ENCODE results near the gene GTF3C5. TPM values are rescaled to one million over a fixed set of nuclear protein-coding genes. Genes with fewer than 3 reads are reported as not detected.

The GTF3C5 gene
- total RNA-seq, 4 donors from 2014 or later = 44.2 to 90.2 (median 55.4) TPM

- DNase-seq (ENCODE audit: low spot score in 2 of 2) = no peak
- intact Hi-C loops (cut with DNase I; ENCODE audit: low total_unique reads) = no loop called here
- WGBS, 2 donors = 91 to 95% methylated on average over 13 to 18 of the region's 20 CpGs
- H3K4me3 ChIP-seq (ENCODE audit: low read depth, poor library complexity, severe bottlenecking) = no peak overlapping the region
- no peak for TF ChIP-seq POLR2A (IDR thresholded peaks at IDR 0.05)
- TF ChIP-seq, protein P1, sequence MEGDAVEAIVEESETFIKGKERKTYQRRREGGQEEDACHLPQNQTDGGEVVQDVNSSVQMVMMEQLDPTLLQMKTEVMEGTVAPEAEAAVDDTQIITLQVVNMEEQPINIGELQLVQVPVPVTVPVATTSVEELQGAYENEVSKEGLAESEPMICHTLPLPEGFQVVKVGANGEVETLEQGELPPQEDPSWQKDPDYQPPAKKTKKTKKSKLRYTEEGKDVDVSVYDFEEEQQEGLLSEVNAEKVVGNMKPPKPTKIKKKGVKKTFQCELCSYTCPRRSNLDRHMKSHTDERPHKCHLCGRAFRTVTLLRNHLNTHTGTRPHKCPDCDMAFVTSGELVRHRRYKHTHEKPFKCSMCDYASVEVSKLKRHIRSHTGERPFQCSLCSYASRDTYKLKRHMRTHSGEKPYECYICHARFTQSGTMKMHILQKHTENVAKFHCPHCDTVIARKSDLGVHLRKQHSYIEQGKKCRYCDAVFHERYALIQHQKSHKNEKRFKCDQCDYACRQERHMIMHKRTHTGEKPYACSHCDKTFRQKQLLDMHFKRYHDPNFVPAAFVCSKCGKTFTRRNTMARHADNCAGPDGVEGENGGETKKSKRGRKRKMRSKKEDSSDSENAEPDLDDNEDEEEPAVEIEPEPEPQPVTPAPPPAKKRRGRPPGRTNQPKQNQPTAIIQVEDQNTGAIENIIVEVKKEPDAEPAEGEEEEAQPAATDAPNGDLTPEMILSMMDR (IDR thresholded peaks at IDR 0.05) = no peak
These were observed 20.6 kb downstream of the GTF3C5 start for GRCh38 chr9:133051281-133051900.

GRCh38 chr9:133051966-133052539 is 21.3 kb downstream of the GTF3C5 start:
- TF ChIP-seq POLR2A (IDR thresholded peaks at IDR 0.05) = no peak
- TF ChIP-seq, protein P1 (IDR thresholded peaks at IDR 0.05) = no peak
- intact Hi-C loops (cut with DNase I; ENCODE audit: low total_unique reads) = no loop called here
- 93 to 95% methylated on average over 9 of the region's 9 CpGs for WGBS, 2 donors
- no peak for DNase-seq (ENCODE audit: low spot score in 2 of 2)
- H3K4me3 ChIP-seq (ENCODE audit: low read depth, poor library complexity, severe bottlenecking) = no peak overlapping the region

- no peak for DNase-seq (ENCODE audit: low spot score in 2 of 2)
- 83 to 88% methylated on average over 16 to 24 of the region's 24 CpGs for WGBS, 2 donors
- TF ChIP-seq, protein P1 (IDR thresholded peaks at IDR 0.05) = no peak
- no peak for TF ChIP-seq POLR2A (IDR thresholded peaks at IDR 0.05)
- no peak overlapping the region for H3K4me3 ChIP-seq (ENCODE audit: low read depth, poor library complexity, severe bottlenecking)
- intact Hi-C loops (cut with DNase I; ENCODE audit: low total_unique reads) = no loop called here
These were observed 23.5 kb downstream of the GTF3C5 start for GRCh38 chr9:133054194-133054890.

DNA sequence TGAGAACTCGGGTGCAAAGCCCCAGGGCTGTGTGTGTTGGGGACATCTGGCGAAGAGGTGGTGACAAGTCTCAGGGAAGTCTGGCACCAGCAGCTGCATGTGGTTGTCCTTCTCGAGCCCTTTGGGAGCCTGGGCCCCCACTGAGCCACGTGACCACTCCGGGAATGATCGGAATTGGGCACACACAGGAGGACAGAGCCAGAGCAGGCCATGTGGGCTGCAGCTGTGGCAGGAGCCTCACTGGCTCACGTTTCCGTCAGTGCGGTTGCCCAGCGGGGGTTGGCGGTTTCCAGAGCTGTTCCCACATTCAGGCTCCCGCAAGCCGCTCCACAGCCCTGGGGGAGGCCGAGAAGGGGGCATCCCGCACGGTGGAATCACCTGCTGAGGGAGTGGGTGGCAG is 24.2 kb downstream of the GTF3C5 start:
- no peak for DNase-seq (ENCODE audit: low spot score in 2 of 2)
- WGBS, 2 donors = 71 to 81% methylated on average over 12 to 16 of the region's 16 CpGs
- H3K4me3 ChIP-seq (ENCODE audit: low read depth, poor library complexity, severe bottlenecking) = no peak overlapping the region
- TF ChIP-seq POLR2A (IDR thresholded peaks at IDR 0.05) = no peak
- TF ChIP-seq, protein P1 (IDR thresholded peaks at IDR 0.05) = no peak
- intact Hi-C loops (cut with DNase I; ENCODE audit: low total_unique reads) = no loop called here

DNA sequence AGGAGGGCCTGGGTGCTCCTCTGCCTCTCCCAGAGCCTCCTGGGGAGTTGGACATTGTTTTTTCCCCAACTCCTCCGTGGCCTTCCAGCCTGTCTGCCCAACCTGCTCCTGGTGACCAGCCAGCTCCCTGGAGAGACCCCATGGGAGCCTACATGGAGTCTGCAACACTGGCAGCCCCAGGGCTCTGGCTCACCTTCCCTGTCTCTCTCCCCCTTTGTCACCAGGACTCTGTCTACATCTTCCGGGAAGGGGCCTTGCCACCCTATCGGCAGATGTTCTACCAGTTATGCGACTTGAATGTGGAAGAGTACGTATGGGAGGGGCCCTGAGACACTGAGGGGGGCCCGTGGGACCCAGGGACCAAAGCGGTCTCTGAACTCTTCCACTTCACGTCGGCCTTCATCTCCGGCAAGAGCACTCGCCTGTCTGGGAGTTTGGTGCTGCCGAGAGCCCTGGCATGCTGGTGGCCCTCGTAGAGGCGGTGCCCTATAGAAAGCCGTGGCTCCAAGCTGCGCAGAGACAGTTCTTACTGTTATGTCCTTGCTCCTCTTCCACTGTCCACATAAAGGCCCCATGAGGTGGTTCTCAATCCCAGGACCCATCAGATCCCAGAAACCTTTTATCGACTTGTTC is 25.1 kb downstream of the GTF3C5 start:
- WGBS, 2 donors = 91 to 92% methylated on average over 17 of the region's 17 CpGs
- no peak overlapping the region for H3K4me3 ChIP-seq (ENCODE audit: low read depth, poor library complexity, severe bottlenecking)
- intact Hi-C loops (cut with DNase I; ENCODE audit: low total_unique reads) = no loop called here
- DNase-seq (ENCODE audit: low spot score in 2 of 2) = no peak
- TF ChIP-seq POLR2A (IDR thresholded peaks at IDR 0.05) = no peak
- TF ChIP-seq, protein P1 (IDR thresholded peaks at IDR 0.05) = no peak
